LNCaP clone FGC (cell line): ENCODE data around the gene TTC33.

Experiments used
- DNase-seq: peaks from one replicate; pipeline ENCODE4 v3.0.0-alpha.2; 2011; ENCODE audit warnings: low read depth
- H3K4me3 ChIP-seq: 2 replicates; pipeline ENCODE4 v1.5.1; 2011; ENCODE audit warnings: mild to moderate bottlenecking, low read depth, low read length, control low read depth
- CTCF ChIP-seq: IDR thresholded peaks from 2 replicates; pipeline ENCODE4 v1.5.1; 2012; ENCODE audit warnings: mild to moderate bottlenecking; ENCODE audit not compliant: control insufficient read depth, insufficient read depth; ENCODE audit errors: extremely low read depth

TTC33 gene

GRCh38 chr5:40606077-40606765 is 149.5 kb downstream of the TTC33 start:
- no peak overlapping the region for H3K4me3 ChIP-seq
- DNase-seq: no peak
- no peak for TF ChIP-seq CTCF

GRCh38 chr5:40605295-40605958 is 150.3 kb downstream of the TTC33 start:
- TF ChIP-seq CTCF: no peak
- H3K4me3 ChIP-seq: no peak overlapping the region
- DNase-seq: no peak

- no peak overlapping the region for H3K4me3 ChIP-seq
- TF ChIP-seq CTCF: no peak
- no peak for DNase-seq
Observed at GRCh38 chr5:40603378-40603777, 152.4 kb downstream of the TTC33 start.

- DNase-seq: no peak
Observed at GRCh38 chr5:40601198-40601868, 154.4 kb downstream of the TTC33 start.

GRCh38 chr5:40600383-40600782 is 155.4 kb downstream of the TTC33 start:
- TF ChIP-seq CTCF: no peak
- no peak overlapping the region for H3K4me3 ChIP-seq
- no peak for DNase-seq

More at GRCh38 chr5:40601198-40601868, 154.4 kb downstream of the TTC33 start:
- H3K4me3 ChIP-seq: no peak overlapping the region
- no peak for TF ChIP-seq CTCF

- no peak for DNase-seq
- TF ChIP-seq CTCF: no peak
- H3K4me3 ChIP-seq: no peak overlapping the region
Observed at GRCh38 chr5:40599676-40600075, 156.1 kb downstream of the TTC33 start.
